Measurements from ENCODE around the gene FKBP8.

The FKBP8 gene

DNA sequence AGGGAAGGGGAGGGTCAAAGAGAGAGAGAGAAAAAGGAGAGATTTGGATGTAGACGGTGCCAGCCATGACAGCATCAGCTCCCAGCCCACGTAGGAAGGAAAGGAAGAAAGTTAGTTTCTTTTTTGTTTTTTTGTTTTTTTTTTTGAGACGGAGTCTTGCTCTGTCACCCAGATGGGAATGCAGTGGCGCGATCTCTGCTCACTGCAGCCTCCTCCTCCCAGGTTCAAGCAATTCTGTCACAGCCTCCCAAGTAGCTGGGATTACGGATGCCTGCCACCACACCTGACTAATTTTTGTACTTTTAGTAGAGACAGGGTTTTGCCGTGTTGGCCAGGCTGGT lies 49.1 kb downstream of the FKBP8 start:
- H3K9me3 ChIP-seq: no peaks in the 10 kb centered on the region
- H3K27ac ChIP-seq: peak overlapping the region; percentile 98
- H3K4me1 ChIP-seq (ENCODE audit: control insufficient read depth in 1 of 2, insufficient read depth in 1 of 2, low read depth in 1 of 2, low read length in 1 of 2): peaks cover 73 to 92% of the 10 kb centered on the region in 2 experiments
- no peaks in the 10 kb centered on the region for H3K27me3 ChIP-seq
- no peaks in the 10 kb centered on the region for H3K36me3 ChIP-seq
- peak overlapping the region in 1 of 2 experiments; percentile 24 for H3K4me3 ChIP-seq (ENCODE audit: low read depth in 1 of 2, low read length in 1 of 2)
- TF ChIP-seq, protein P1, sequence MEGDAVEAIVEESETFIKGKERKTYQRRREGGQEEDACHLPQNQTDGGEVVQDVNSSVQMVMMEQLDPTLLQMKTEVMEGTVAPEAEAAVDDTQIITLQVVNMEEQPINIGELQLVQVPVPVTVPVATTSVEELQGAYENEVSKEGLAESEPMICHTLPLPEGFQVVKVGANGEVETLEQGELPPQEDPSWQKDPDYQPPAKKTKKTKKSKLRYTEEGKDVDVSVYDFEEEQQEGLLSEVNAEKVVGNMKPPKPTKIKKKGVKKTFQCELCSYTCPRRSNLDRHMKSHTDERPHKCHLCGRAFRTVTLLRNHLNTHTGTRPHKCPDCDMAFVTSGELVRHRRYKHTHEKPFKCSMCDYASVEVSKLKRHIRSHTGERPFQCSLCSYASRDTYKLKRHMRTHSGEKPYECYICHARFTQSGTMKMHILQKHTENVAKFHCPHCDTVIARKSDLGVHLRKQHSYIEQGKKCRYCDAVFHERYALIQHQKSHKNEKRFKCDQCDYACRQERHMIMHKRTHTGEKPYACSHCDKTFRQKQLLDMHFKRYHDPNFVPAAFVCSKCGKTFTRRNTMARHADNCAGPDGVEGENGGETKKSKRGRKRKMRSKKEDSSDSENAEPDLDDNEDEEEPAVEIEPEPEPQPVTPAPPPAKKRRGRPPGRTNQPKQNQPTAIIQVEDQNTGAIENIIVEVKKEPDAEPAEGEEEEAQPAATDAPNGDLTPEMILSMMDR (IDR thresholded peaks at IDR 0.05): no peak

DNA sequence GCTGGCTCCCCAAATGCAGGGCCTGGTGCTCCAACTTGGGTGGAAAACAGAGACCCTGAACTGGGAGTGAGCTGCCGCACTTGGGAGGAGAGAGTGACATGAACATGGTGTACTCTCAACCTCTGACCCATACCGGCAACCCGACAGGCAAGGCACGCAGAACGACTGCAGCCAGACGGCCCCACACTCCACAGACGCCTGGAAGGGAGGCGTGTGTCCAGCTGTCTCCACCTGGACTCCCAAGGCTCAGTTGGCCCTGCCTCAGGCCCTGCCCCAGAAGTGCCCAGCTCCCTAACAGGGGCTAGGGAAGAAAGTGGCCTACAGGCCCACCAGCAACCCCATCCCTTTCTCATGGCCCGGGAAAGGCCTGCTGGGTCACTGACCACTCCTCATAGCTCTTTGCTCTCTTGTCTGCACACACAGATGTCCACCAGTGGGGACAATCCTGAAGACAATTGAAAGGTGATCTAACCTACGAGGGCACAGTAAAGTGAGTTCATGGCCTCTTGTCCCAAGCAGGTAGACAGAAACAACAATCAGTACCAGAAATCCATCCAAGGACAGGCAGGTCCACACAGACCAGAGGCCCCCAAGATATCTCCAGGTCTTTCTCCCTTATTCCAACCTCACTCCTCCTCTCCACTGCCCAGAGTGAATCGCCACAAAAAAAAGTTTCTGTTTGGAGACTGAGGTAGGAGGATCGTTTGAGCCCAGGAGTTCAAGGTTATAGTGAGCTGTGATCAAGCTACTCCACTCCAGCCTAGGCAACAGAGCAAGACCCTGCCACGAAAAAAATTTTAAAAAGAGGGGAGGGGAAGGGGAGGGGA lies 49.7 kb downstream of the FKBP8 start:
- peak overlapping the region in 1 of 2 experiments; percentile 24 for H3K4me3 ChIP-seq (ENCODE audit: low read depth in 1 of 2, low read length in 1 of 2)
- no peaks in the 10 kb centered on the region for H3K36me3 ChIP-seq
- TF ChIP-seq, protein P1 (IDR thresholded peaks at IDR 0.05): no peak
- peaks cover 73 to 92% of the 10 kb centered on the region in 2 experiments for H3K4me1 ChIP-seq (ENCODE audit: control insufficient read depth in 1 of 2, insufficient read depth in 1 of 2, low read depth in 1 of 2, low read length in 1 of 2)
- no peaks in the 10 kb centered on the region for H3K27me3 ChIP-seq
- H3K9me3 ChIP-seq: no peaks in the 10 kb centered on the region
- H3K27ac ChIP-seq: peak overlapping the region; percentile 98

DNA sequence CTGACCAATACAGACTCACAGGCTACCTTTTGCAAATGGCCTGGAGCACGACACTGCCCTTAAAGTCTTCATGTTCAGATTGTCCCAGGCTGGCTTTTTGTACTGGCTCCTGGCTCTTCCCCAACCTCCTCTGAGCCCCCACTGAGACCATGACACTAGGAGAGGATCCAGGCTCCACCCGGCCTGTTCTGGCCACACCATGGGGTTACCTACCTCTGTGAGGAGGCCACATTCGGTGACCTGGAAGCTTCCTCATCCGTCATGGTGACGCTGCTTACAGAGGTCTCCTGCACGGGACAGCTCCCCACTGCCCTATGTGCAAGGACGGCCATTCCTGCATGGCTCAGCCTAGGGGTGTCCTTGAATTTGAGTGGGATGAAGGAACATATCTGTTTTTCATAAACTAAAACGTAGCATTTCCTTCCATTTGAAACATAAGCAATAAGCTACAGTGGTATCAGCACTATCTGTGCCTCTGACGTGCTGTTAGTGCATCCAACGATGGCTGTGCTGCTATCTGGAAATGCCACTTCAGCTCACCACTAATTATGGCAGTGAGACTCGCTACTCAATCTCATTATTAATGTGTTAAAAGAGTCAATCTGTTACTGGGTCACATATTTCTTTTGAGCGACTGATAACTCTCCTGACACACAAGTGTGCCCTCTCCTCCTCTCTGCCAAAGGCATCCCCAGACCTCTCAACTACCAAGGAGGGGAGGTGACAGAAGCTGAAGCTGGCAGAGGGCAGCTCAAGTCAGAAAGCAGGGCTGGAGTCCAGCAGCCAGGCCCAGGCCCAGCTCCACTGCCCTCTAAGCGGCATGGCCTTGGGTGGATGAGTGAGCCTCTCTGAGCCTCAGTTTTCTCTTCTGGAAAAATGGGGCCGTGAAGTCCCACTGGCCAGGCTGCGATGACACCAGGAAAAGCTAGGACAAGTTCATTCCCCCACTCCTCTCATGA lies 51.1 kb downstream of the FKBP8 start:
- TF ChIP-seq, protein P1 (IDR thresholded peaks at IDR 0.05): no peak
- H3K9me3 ChIP-seq: no peaks in the 10 kb centered on the region
- H3K27ac ChIP-seq: peak overlapping the region; percentile 49
- H3K27me3 ChIP-seq: no peaks in the 10 kb centered on the region
- H3K36me3 ChIP-seq: no peaks in the 10 kb centered on the region
- no peak overlapping the region for H3K4me3 ChIP-seq (ENCODE audit: low read depth in 1 of 2, low read length in 1 of 2)
- H3K4me1 ChIP-seq (ENCODE audit: control insufficient read depth in 1 of 2, insufficient read depth in 1 of 2, low read depth in 1 of 2, low read length in 1 of 2): peaks cover 60 to 92% of the 10 kb centered on the region in 2 experiments

DNA sequence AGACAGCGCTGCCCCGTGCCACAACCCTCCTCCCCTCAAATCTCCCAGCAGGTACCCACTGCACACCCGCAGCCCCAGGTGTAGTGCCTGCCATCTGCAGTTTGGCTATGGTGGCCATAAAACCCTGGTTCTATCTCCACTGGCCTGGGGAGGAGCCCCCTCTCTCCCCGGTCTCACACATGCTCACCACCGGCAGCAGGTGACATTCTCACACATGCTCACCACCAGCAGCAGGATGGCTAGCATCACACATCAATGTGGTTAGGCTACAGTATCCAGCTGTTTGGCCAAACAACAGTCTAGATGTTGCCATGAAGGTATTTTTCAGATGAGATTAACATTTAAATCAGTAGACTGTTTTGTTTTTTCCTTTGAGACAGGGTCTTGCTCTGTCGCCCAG lies 52.6 kb downstream of the FKBP8 start:
- no peak overlapping the region for H3K4me3 ChIP-seq (ENCODE audit: low read depth in 1 of 2, low read length in 1 of 2)
- no peaks in the 10 kb centered on the region for H3K27me3 ChIP-seq
- TF ChIP-seq, protein P1 (IDR thresholded peaks at IDR 0.05): no peak
- peaks cover 59 to 90% of the 10 kb centered on the region in 2 experiments for H3K4me1 ChIP-seq (ENCODE audit: control insufficient read depth in 1 of 2, insufficient read depth in 1 of 2, low read depth in 1 of 2, low read length in 1 of 2)
- H3K36me3 ChIP-seq: no peaks in the 10 kb centered on the region
- no peaks in the 10 kb centered on the region for H3K9me3 ChIP-seq
- peak overlapping the region; percentile 36 for H3K27ac ChIP-seq

DNA sequence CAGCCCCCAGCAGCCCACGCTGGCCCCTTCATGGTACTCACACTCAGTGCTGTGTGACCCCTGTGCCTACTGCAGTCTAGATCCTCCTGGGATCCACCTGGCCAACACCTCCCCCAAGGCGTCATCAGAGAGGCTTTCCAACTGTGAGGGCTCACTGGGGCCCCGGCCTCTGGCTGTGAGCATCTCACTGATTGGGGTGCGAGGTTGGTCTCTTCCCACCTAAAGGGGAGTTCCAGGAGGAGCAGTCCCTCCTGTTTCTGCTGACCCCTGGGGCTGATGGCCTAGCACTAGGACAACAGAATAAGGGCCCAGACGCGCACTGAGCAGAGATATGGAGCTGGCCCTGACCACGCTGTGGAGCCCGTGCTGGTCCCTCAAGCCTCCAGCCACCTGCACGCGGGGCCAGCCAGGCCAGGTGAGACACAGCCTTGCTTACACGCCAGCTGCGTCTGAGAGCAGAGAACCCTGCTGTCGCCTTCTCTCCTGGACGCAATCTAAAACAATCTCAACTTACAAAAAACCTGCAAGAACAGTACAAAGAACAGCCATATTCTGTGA lies 53.7 kb downstream of the FKBP8 start:
- H3K4me3 ChIP-seq (ENCODE audit: low read depth in 1 of 2, low read length in 1 of 2): no peak overlapping the region
- TF ChIP-seq, protein P1 (IDR thresholded peaks at IDR 0.05): no peak
- H3K9me3 ChIP-seq: no peaks in the 10 kb centered on the region
- H3K27me3 ChIP-seq: no peaks in the 10 kb centered on the region
- peak overlapping the region; percentile 36 for H3K27ac ChIP-seq
- H3K36me3 ChIP-seq: no peaks in the 10 kb centered on the region
- peaks cover 59 to 90% of the 10 kb centered on the region in 2 experiments for H3K4me1 ChIP-seq (ENCODE audit: control insufficient read depth in 1 of 2, insufficient read depth in 1 of 2, low read depth in 1 of 2, low read length in 1 of 2)
